Lung (tissue), 12 donors: Measurements from ENCODE around the gene TNIP2. TPM values are rescaled to one million over a fixed set of nuclear protein-coding genes. Genes with fewer than 3 reads are reported as not detected.

Source experiments
- ATAC-seq: fragments of 200-7000 bp; cut with Tn5 transposase; one replicate; pipeline ENCODE4 v1.9.1; 2020; ENCODE audit warnings: moderate number of reproducible peaks; ENCODE audit not compliant: insufficient read depth, low FRiP score
- DNase-seq, 3 donors: peaks; one replicate each; pipeline ENCODE4 v3.0.0-alpha.2; 2013 to 2017
- H3K27ac ChIP-seq, 2 donors: one replicate each; pipeline ENCODE4 v1.5.1; 2013; ENCODE audit warnings: mild to moderate bottlenecking in 2 of 2, moderate library complexity in 2 of 2, control low read depth in 1 of 2, inconsistent platforms in 1 of 2, low read depth in 1 of 2, low read length in 1 of 2
- H3K27me3 ChIP-seq, 3 donors: one replicate each; pipeline ENCODE4 v1.5.1; 2013; ENCODE audit warnings: low read length in 2 of 3; ENCODE audit not compliant: control insufficient read depth in 3 of 3, insufficient read depth in 3 of 3
- H3K36me3 ChIP-seq, 4 donors: one replicate each; pipeline ENCODE4 v1.5.1; 2013; ENCODE audit warnings: low read length in 4 of 4, mild to moderate bottlenecking in 1 of 4, moderate library complexity in 1 of 4; ENCODE audit not compliant: control insufficient read depth in 4 of 4, insufficient read depth in 4 of 4
- H3K4me1 ChIP-seq, 5 donors: one replicate each; pipeline ENCODE4 v1.5.1; 2013; ENCODE audit warnings: low read length in 5 of 5, mild to moderate bottlenecking in 2 of 5, moderate library complexity in 1 of 5; ENCODE audit not compliant: control insufficient read depth in 5 of 5, insufficient read depth in 5 of 5
- H3K4me3 ChIP-seq: one replicate; pipeline ENCODE4 v1.5.1; 2013; ENCODE audit warnings: mild to moderate bottlenecking, control low read depth, moderate library complexity
- H3K9ac ChIP-seq, 2 donors: one replicate each; pipeline ENCODE4 v1.5.1; 2013; ENCODE audit warnings: low read length in 2 of 2, control low read depth in 1 of 2; ENCODE audit not compliant: insufficient read depth in 1 of 2
- H3K9me3 ChIP-seq, 4 donors: one replicate each; pipeline ENCODE4 v1.5.1; 2013; ENCODE audit warnings: low read length in 3 of 4, mild to moderate bottlenecking in 1 of 4, moderate library complexity in 1 of 4; ENCODE audit not compliant: control insufficient read depth in 4 of 4, insufficient read depth in 3 of 4
- WGBS, 2 donors: extraction: QIAGEN DNeasy Blood & Tissue Kit; methylation state at CpG; one replicate each; pipeline ENCODE4 v1.1.7; 2013; 5-methylcytosine and 5-hydroxymethylcytosine counted together
- polyA plus RNA-seq, 2 donors: library from polyadenylated mRNA; stranded (reverse); fragments of 200-250 nt; gene quantifications; one replicate each; pipeline ENCODE4 v1.2.1, GENCODE V29; 2013
- total RNA-seq, 2 donors: library from RNA; depleted of rRNA in 1 of 2; stranded (reverse); fragments of >200 nt in 1 of 2; gene quantifications; one replicate each; pipeline ENCODE4 v1.2.1, GENCODE V29; 2014 to 2021
- TF ChIP-seq, protein P1 (sequence below): IDR thresholded peaks from 2 replicates; pipeline ENCODE4 v1.5.1; 2012; ENCODE audit warnings: mild to moderate bottlenecking; ENCODE audit errors: control extremely low read depth, extremely low read depth
- donor health status: control.
- donor health status: control.
- donor health status: Bipolar disorder and iron deficiency.
- donor health status: healthy.
- donor health status: DM: yes; HTN: yes; CAD: no.

Gene TNIP2
- total and polyA plus RNA-seq, 4 donors = 30.6 to 82.8 (median 43.8) TPM

DNA sequence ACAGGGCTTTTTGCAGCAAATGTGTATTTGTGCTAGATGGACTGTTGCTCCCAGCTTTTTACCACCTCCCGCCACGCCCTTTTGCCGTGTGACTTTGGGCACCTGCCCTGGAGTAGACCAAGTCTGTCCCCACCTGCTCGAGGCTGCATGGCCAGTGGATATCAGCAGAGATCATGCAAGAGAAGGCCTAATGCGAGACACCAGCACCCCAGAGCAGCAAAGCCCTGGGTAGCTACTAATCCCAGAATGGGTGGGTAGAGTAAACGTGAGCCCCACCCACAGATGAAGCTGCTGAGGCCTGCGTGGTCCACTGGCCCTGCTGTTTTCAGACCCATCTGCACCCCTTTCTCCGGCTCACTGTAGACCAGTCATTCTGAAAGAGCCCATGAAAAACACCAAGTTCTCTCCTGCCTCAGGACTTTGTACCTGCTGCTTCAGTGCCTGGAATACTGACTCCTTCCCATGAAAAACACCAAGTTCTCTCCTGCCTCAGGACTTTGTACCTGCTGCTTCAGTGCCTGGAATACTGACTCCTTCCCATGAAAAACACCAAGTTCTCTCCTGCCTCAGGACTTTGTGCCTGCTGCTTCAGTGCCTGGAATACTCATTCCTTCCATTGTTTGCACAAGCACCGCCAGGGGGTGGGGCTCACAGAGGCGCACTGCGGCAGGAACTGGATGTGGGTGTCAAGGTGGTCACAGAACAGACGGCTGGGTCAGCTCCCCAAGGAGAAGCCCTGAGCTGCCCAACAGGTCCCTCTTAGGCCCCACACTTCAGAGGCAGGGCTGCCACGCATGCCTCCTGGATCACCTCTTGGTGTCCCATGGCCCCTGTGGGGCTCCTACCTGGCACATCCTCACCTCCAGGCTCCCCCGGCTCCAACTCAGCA lies 5.1 kb upstream of the TNIP2 start:
- 65 to 67% methylated on average over 14 of the region's 14 CpGs for WGBS, 2 donors
- Histone ChIP-seq H3K9ac (no peak overlapping the region), H3K27me3 (no peaks in the 10 kb centered on the region), H3K4me3 (no peak overlapping the region), H3K27ac (no peak overlapping the region), H3K4me1 (peaks cover 0 to 4% (median 3%) of the 10 kb centered on the region in 5 donors), H3K36me3 (no peaks in the 10 kb centered on the region), H3K9me3 (no peaks in the 10 kb centered on the region)
- DNase-seq (peak in 2 of 3 donors; percentile 46 to 54), ATAC-seq (peak; percentile 29)
- TF ChIP-seq, protein P1, sequence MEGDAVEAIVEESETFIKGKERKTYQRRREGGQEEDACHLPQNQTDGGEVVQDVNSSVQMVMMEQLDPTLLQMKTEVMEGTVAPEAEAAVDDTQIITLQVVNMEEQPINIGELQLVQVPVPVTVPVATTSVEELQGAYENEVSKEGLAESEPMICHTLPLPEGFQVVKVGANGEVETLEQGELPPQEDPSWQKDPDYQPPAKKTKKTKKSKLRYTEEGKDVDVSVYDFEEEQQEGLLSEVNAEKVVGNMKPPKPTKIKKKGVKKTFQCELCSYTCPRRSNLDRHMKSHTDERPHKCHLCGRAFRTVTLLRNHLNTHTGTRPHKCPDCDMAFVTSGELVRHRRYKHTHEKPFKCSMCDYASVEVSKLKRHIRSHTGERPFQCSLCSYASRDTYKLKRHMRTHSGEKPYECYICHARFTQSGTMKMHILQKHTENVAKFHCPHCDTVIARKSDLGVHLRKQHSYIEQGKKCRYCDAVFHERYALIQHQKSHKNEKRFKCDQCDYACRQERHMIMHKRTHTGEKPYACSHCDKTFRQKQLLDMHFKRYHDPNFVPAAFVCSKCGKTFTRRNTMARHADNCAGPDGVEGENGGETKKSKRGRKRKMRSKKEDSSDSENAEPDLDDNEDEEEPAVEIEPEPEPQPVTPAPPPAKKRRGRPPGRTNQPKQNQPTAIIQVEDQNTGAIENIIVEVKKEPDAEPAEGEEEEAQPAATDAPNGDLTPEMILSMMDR = no peak

DNA sequence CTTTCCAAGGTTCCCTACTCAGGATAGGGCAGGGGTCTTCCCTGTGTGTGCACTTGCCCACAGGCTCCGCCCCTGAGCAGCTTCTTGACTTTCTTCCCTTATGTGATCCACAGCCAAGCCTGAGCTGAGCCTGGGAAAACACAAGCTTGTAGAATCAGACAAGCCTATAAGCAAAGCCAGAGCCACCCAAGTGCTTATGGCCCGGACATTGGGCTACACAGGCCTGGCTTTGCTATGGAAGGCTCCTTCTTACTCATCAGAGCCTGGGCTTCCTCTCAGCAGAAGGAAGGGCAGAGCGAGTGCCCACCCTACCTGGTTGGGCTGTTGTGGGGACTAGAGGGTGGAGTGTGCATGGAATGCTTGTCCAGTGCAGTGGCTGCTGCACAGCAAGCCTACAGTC lies 1.3 kb upstream of the TNIP2 start:
- ATAC-seq (no peak), DNase-seq (no peak)
- Histone ChIP-seq H3K4me1 (peaks cover 0 to 11% (median 6%) of the 10 kb centered on the region in 5 donors), H3K36me3 (peaks cover 0 to 2% (median 0%) of the 10 kb centered on the region in 4 donors), H3K27me3 (no peaks in the 10 kb centered on the region), H3K4me3 (no peak overlapping the region), H3K9me3 (no peaks in the 10 kb centered on the region), H3K27ac (no peak overlapping the region), H3K9ac (no peak overlapping the region)
- TF ChIP-seq, protein P1 = no peak
- 93 to 94% methylated on average over 3 of the region's 3 CpGs for WGBS, 2 donors

- TF ChIP-seq, protein P1 = no peak
- ATAC-seq (no peak), DNase-seq (no peak)
- no peaks in the 10 kb centered on the region for H3K27me3 ChIP-seq
- peak overlapping the region in 1 of 2 donors; percentile 40 for H3K27ac ChIP-seq
- peak overlapping the region in 1 of 2 donors; percentile 51 for H3K9ac ChIP-seq
- H3K9me3 ChIP-seq = no peaks in the 10 kb centered on the region
- no peak overlapping the region for H3K4me3 ChIP-seq
- peaks cover 0 to 11% (median 6%) of the 10 kb centered on the region in 5 donors for H3K4me1 ChIP-seq
- 72 to 73% methylated on average over 25 of the region's 25 CpGs for WGBS, 2 donors
- H3K36me3 ChIP-seq = peaks cover 0 to 4% (median 0%) of the 10 kb centered on the region in 4 donors
Observed at GRCh38 chr4:2756691-2757350, 685 bp upstream of the TNIP2 start.
